Common myeloid progenitor, CD34-positive (primary cell): Measurements from ENCODE around the gene RFX8.
"Not testable (repeated sequence)": the region's sequence is repeated elsewhere in the genome, so short reads cannot be mapped to it uniquely, and the experiment has no call there.

Source experiments
- CTCF ChIA-PET: fragments of 350-600 bp; sonication (Branson Sonifier 250); formaldehyde crosslinking; loops from one replicate; lab custom pipeline; 2021; ENCODE audit warnings: antibody characterized with exemption; lab: Charles Lee
- POLR2A ChIA-PET: fragments of 350-600 bp; sonication (Branson Sonifier 250); formaldehyde crosslinking; loops from one replicate; lab custom pipeline; 2021; ENCODE audit warnings: antibody characterized with exemption; lab: Charles Lee
- DNase-seq, 3 donors: peaks; one replicate each; pipeline versions ENCODE4 v3.0.0 to v3.0.0-alpha.2; 2013
- H3K27ac ChIP-seq, 2 experiments: 1 replicate in 1 of 2; 2 replicates in 1 of 2; pipeline ENCODE4 v1.7.0; 2013; ENCODE audit warnings: inconsistent platforms in 2 of 2, low read length in 2 of 2, mild to moderate bottlenecking in 2 of 2, low read depth in 1 of 2, moderate library complexity in 1 of 2; ENCODE audit not compliant: severe bottlenecking in 2 of 2, insufficient read depth in 1 of 2, poor library complexity in 1 of 2
- H3K27me3 ChIP-seq, 5 experiments: replicated peaks in 2 of 5; 1 replicate in 3 of 5; 2 replicates in 2 of 5; pipeline versions ENCODE4 v1.6.1 to v1.7.0; 2013; ENCODE audit warnings: low read length in 4 of 5, mild to moderate bottlenecking in 2 of 5, moderate library complexity in 2 of 5, inconsistent platforms in 1 of 5; ENCODE audit not compliant: insufficient read depth in 5 of 5, control insufficient read depth in 4 of 5
- H3K36me3 ChIP-seq, 4 experiments: 1 replicate in 2 of 4; 2 replicates in 2 of 4; pipeline versions ENCODE4 v1.6.1 to v1.7.0; 2013; ENCODE audit warnings: low read length in 3 of 4, control low read depth in 1 of 4, mild to moderate bottlenecking in 1 of 4; ENCODE audit not compliant: control insufficient read depth in 4 of 4, insufficient read depth in 4 of 4
- H3K4me1 ChIP-seq, 4 experiments: 1 replicate in 3 of 4; 2 replicates in 1 of 4; pipeline versions ENCODE4 v1.6.1 to v1.7.1; 2013; ENCODE audit warnings: low read length in 3 of 4, mild to moderate bottlenecking in 3 of 4, control low read depth in 1 of 4, inconsistent platforms in 1 of 4, moderate library complexity in 1 of 4; ENCODE audit not compliant: control insufficient read depth in 4 of 4, insufficient read depth in 4 of 4; ENCODE audit errors: control extremely low read depth in 1 of 4
- H3K4me3 ChIP-seq, 7 experiments: 1 replicate in 4 of 7; 2 replicates in 3 of 7; pipeline versions ENCODE4 v1.5.1 to v1.7.0; 2013; ENCODE audit warnings: mild to moderate bottlenecking in 7 of 7, low read length in 6 of 7, moderate library complexity in 6 of 7, inconsistent platforms in 2 of 7, low read depth in 2 of 7, control low read depth in 1 of 7; ENCODE audit not compliant: insufficient read depth in 4 of 7, control insufficient read depth in 1 of 7; ENCODE audit errors: extremely low read depth in 1 of 7
- H3K9me3 ChIP-seq, 5 experiments: 1 replicate in 4 of 5; 2 replicates in 1 of 5; pipeline versions ENCODE4 v1.6.1 to v1.7.1; 2013; ENCODE audit warnings: low read length in 4 of 5, mild to moderate bottlenecking in 2 of 5, inconsistent platforms in 1 of 5, low read depth in 1 of 5, moderate library complexity in 1 of 5; ENCODE audit not compliant: control insufficient read depth in 4 of 5, insufficient read depth in 2 of 5; ENCODE audit errors: control extremely low read depth in 1 of 5
- WGBS: methylation state at CpG from one replicate; pipeline ENCODE4 v1.1.5; 2013; ENCODE audit not compliant: insufficient coverage; 5-methylcytosine and 5-hydroxymethylcytosine counted together

Gene RFX8

GRCh38 chr2:101356521-101356920 lies 118.4 kb downstream of the RFX8 start:
- H3K9me3 ChIP-seq = no peaks in the 10 kb centered on the region
- ChIA-PET CTCF (no interaction called here), POLR2A (no interaction called here)
- no peak for DNase-seq
- H3K27me3 ChIP-seq = no peaks in the 10 kb centered on the region
- H3K4me1 ChIP-seq = no peaks in the 10 kb centered on the region
- 92% methylated on average over 2 of the region's 2 CpGs for WGBS
- no peak overlapping the region for H3K27ac ChIP-seq
- H3K36me3 ChIP-seq = no peaks in the 10 kb centered on the region
- H3K4me3 ChIP-seq = no peak overlapping the region

GRCh38 chr2:101356055-101356454 lies 118.9 kb downstream of the RFX8 start:
- no peak for DNase-seq
- H3K27ac ChIP-seq = no peak overlapping the region
- H3K4me3 ChIP-seq = no peak overlapping the region
- H3K9me3 ChIP-seq = no peaks in the 10 kb centered on the region
- CTCF ChIA-PET = interaction anchor here (0.9 to 1.0 kb wide), 2 partner anchors 31 to 473 kb away, joined by 3 read pairs; partner anchors contain the start of gene CREG2
- POLR2A ChIA-PET = no interaction called here
- 98% methylated on average over 5 of the region's 6 CpGs for WGBS
- no peaks in the 10 kb centered on the region for H3K4me1 ChIP-seq
- H3K27me3 ChIP-seq = no peaks in the 10 kb centered on the region
- no peaks in the 10 kb centered on the region for H3K36me3 ChIP-seq

GRCh38 chr2:101355401-101356054 lies 119.4 kb downstream of the RFX8 start:
- H3K9me3 ChIP-seq = no peaks in the 10 kb centered on the region
- no peaks in the 10 kb centered on the region for H3K27me3 ChIP-seq
- CTCF ChIA-PET = interaction anchor here (0.9 to 1.0 kb wide), 2 partner anchors 31 to 473 kb away, joined by 3 read pairs; partner anchors contain the start of gene CREG2
- 92% methylated on average over 4 of the region's 10 CpGs for WGBS
- H3K27ac ChIP-seq = no peak overlapping the region
- no peak overlapping the region for H3K4me3 ChIP-seq
- POLR2A ChIA-PET = no interaction called here
- peaks cover 0 to under 1% (median 0%) of the 10 kb centered on the region in 4 experiments for H3K4me1 ChIP-seq
- no peaks in the 10 kb centered on the region for H3K36me3 ChIP-seq
- no peak for DNase-seq

- H3K27me3 ChIP-seq = no peaks in the 10 kb centered on the region
- H3K4me3 ChIP-seq = no peak overlapping the region
- ChIA-PET POLR2A (no interaction called here), CTCF (interaction anchor here (0.9 kb wide), 1 partner anchor 474 kb away, joined by 3 read pairs; no protein-coding TSS in a partner anchor)
- no peak for DNase-seq
- no peak overlapping the region for H3K27ac ChIP-seq
- H3K9me3 ChIP-seq = no peaks in the 10 kb centered on the region
- H3K36me3 ChIP-seq = no peaks in the 10 kb centered on the region
- peaks cover 0 to 6% (median 0%) of the 10 kb centered on the region in 4 experiments for H3K4me1 ChIP-seq
- WGBS = 95% methylated on average over 20 of the region's 21 CpGs
Observed at GRCh38 chr2:101354420-101355311, 120.2 kb downstream of the RFX8 start.

- H3K27ac ChIP-seq, DNase-seq, H3K4me3 ChIP-seq, H3K36me3 ChIP-seq, H3K9me3 ChIP-seq, POLR2A ChIA-PET, H3K4me1 ChIP-seq, H3K27me3 ChIP-seq: not testable (repeated sequence)
- WGBS = 84% methylated on average over 3 of the region's 4 CpGs
- CTCF ChIA-PET = interaction anchor here (1.3 to 1.4 kb wide), 2 partner anchors 9 to 10 kb away, joined by 3 to 5 read pairs; no protein-coding TSS in a partner anchor
Observed at GRCh38 chr2:101352631-101353030, 122.3 kb downstream of the RFX8 start.

- Histone ChIP-seq H3K9me3 (no peaks in the 10 kb centered on the region), H3K4me1 (peaks cover 0 to 6% (median 0%) of the 10 kb centered on the region in 4 experiments), H3K4me3 (no peak overlapping the region), H3K27me3 (no peaks in the 10 kb centered on the region), H3K36me3 (no peaks in the 10 kb centered on the region), H3K27ac (no peak overlapping the region)
- whole genome bisulfite sequencing = 90% methylated on average over 7 of the region's 7 CpGs
- no peak for DNase-seq
- CTCF ChIA-PET = interaction anchor here (0.8 to 4.0 kb wide), 7 partner anchors 9 to 480 kb away, joined by 3 to 29 read pairs (median 5); partner anchors contain the start of gene CREG2
- POLR2A ChIA-PET = interaction anchor here (0.7 kb wide), 1 partner anchor 11 kb away, joined by 3 read pairs; no protein-coding TSS in a partner anchor
Observed at GRCh38 chr2:101351207-101351606, 123.7 kb downstream of the RFX8 start.
